ENCODE data around the gene NPLOC4. TPM values are rescaled to one million over a fixed set of nuclear protein-coding genes. Genes with fewer than 3 reads are reported as not detected.

NPLOC4 gene
- total and polyA plus RNA-seq, 2 of the 8 experiments (the other 6 are each of a cell fraction or from before 2014, with no cell fraction given), result 70.7 to 92.7 TPM

- peak overlapping the region; percentile 24 to 43; a peak in 3 of 4 replicates for H3K4me2 ChIP-seq (ENCODE audit: insufficient read depth in 1 of 2, low read depth in 2 of 2, low read length in 2 of 2)
- 0 out of 2 replicates have a peak overlapping the region, but pooled peaks have one; percentile 80 for H2BK20ac ChIP-seq (ENCODE audit: low read length)
- 0 out of 2 replicates have a peak overlapping the region, but pooled peaks have one; percentile 90 for H2BK12ac ChIP-seq (ENCODE audit: low read depth, low read length)
- H2AK5ac ChIP-seq (ENCODE audit: low read depth, low read length), result peak overlapping the region; percentile 96; the same call in 1 of the 2 replicates
- H2BK120ac ChIP-seq (replicated peaks; ENCODE audit: low read depth, low read length), result no peak overlapping the region
- H4K8ac ChIP-seq (ENCODE audit: extremely low read depth, insufficient read depth, low read length), result no peak overlapping the region; the same call in 1 of the 2 replicates
- no peak overlapping the region for H4K5ac ChIP-seq (ENCODE audit: insufficient read length, low read depth, low read length)
- H2AFZ ChIP-seq (ENCODE audit: low read length), result no peak overlapping the region
- no peak overlapping the region for H3K23ac ChIP-seq (ENCODE audit: insufficient read length)
- H3K18ac ChIP-seq (ENCODE audit: extremely low read depth, low read length), result no peak overlapping the region
- H4K91ac ChIP-seq (replicated peaks; ENCODE audit: insufficient read length, low read length), result no peak overlapping the region
- H2BK5ac ChIP-seq (ENCODE audit: low read depth, low read length), result no peak overlapping the region
- H3K4me3 ChIP-seq (ENCODE audit: extremely low read depth in 1 of 4, insufficient read depth in 2 of 4, low read depth in 3 of 4, low read length in 4 of 4), result peak overlapping the region in 1 of 4 experiments; percentile 18; a peak in 1 of 8 replicates
- H3K23me2 ChIP-seq (ENCODE audit: low read depth, low read length), result peaks cover 14% of the 10 kb centered on the region; the same call in 1 of the 2 replicates
- no peak overlapping the region for H3K14ac ChIP-seq (ENCODE audit: insufficient read length)
- peaks cover 0 to 40% (median 23%) of the 10 kb centered on the region in 4 experiments; a peak in 6 of 7 replicates for H3K4me1 ChIP-seq (replicated peaks in 1 of 4; ENCODE audit: control insufficient read depth in 3 of 4, insufficient read depth in 4 of 4, low read length in 3 of 4)
- H3K27ac ChIP-seq (ENCODE audit: low read depth, low read length), result no peak overlapping the region
- WGBS, 2 experiments (ENCODE audit: extremely low coverage in 1 of 2, insufficient coverage in 1 of 2, insufficient read length in 1 of 2, insufficient replicate concordance in 2 of 2, low coverage in 1 of 2, low lambda C conversion rate in 2 of 2, missing lambda C conversion rate in 1 of 2), result 71% methylated on average over 24 of the region's 26 CpGs; no CpG with 5 or more reads in 1 of the 2 experiments
- H3K36me3 ChIP-seq (ENCODE audit: control insufficient read depth in 2 of 4, insufficient read depth in 4 of 4, low read length in 3 of 4), result no peaks in the 10 kb centered on the region
- no peak for FAIRE-seq
- H4K20me1 ChIP-seq (replicated peaks in 1 of 2; ENCODE audit: control insufficient read depth in 1 of 2, insufficient read depth in 2 of 2, low read length in 2 of 2), result peaks cover 2 to 6% of the 10 kb centered on the region in 2 experiments
- no peaks in the 10 kb centered on the region for H3K9me3 ChIP-seq (ENCODE audit: insufficient read depth in 2 of 2, low read depth in 1 of 2, low read length in 1 of 2)
- no peak overlapping the region for H3K9ac ChIP-seq (replicated peaks in 1 of 4; ENCODE audit: extremely low read depth in 1 of 4, low read depth in 3 of 4, low read length in 3 of 4)
- H3K27me3 ChIP-seq (replicated peaks in 1 of 4; ENCODE audit: control insufficient read depth in 3 of 4, extremely low read depth in 1 of 4, insufficient read depth in 3 of 4, low read length in 3 of 4), result peaks cover 0 to 40% (median 27%) of the 10 kb centered on the region in 4 experiments; a peak in 5 of 7 replicates
- H3K79me1 ChIP-seq (ENCODE audit: low read depth, low read length), result no peaks in the 10 kb centered on the region
- H3K79me2 ChIP-seq (ENCODE audit: control insufficient read depth in 1 of 2, insufficient read depth in 2 of 2, low read length in 2 of 2), result no peaks in the 10 kb centered on the region
- H3K56ac ChIP-seq (replicated peaks; ENCODE audit: insufficient read length, low read depth, low read length), result no peak overlapping the region
- CTCF ChIA-PET (ENCODE audit: partially characterized antibody), result interaction anchor here (0.6 to 2.5 kb wide), 29 partner anchors 10 to 401 kb away, joined by 3 to 13 read pairs (median 5); partner anchors contain the start of gene BAHCC1
- peak overlapping the region; percentile 81 for H2BK15ac ChIP-seq (ENCODE audit: low read length)
- peak overlapping the region; percentile 60 for H3K4ac ChIP-seq (replicated peaks; ENCODE audit: insufficient read length, low read depth, low read length)
- POLR2A ChIA-PET (ENCODE audit: partially characterized antibody), result interaction anchor here (1.0 to 30.5 kb wide), 7 partner anchors 11 to 272 kb away, joined by 3 to 1004 read pairs (median 4); partner anchors contain the start of gene ACTG1
- DNase-seq (ENCODE audit: low read depth in 1 of 2, low spot score in 2 of 2), result peak in 1 of 2 experiments; percentile 74
- TF ChIP-seq ASH2L (IDR thresholded peaks at IDR 0.05; ENCODE audit: low read length) (peak; percentile 20), YY1 (IDR thresholded peaks at IDR 0.05; ENCODE audit: low read depth, low read length) (0 out of 2 replicates have a peak, but pooled peaks have one; percentile 7), POLR2A (IDR thresholded peaks at IDR 0.05; ENCODE audit: control extremely low read depth in 1 of 2, low read depth in 2 of 2, low read length in 2 of 2) (no peak), CHD1 (IDR thresholded peaks at IDR 0.05; ENCODE audit: low read depth, low read length) (no peak), CTCF (IDR thresholded peaks at IDR 0.05; ENCODE audit: control extremely low read depth in 1 of 3, insufficient read depth in 1 of 3, low read depth in 1 of 3, low read length in 3 of 3) (peak; percentile 53 to 80 (median 67)), CEBPB (IDR thresholded peaks at IDR 0.05; ENCODE audit: low read depth, low read length) (no peak), RAD21 (IDR thresholded peaks at IDR 0.05 in 1 of 2, conservative IDR thresholded peaks at IDR 0.05 in 1 of 2; ENCODE audit: low read depth in 2 of 2, low read length in 2 of 2) (peak; percentile 48 to 62; a peak in 3 of 4 replicates), KDM1A (IDR thresholded peaks at IDR 0.05; ENCODE audit: borderline replicate concordance, low read length) (peak; percentile 96)
Measured at GRCh38 chr17:81522491-81523401, 114.2 kb downstream of the NPLOC4 start.

Data from H1 (cell line).